Measurements from ENCODE around the gene CAMTA1.

Gene CAMTA1

GRCh38 chr1:7448986-7449385 lies 663.7 kb downstream of the CAMTA1 start:
- no peak for DNase-seq

DNA sequence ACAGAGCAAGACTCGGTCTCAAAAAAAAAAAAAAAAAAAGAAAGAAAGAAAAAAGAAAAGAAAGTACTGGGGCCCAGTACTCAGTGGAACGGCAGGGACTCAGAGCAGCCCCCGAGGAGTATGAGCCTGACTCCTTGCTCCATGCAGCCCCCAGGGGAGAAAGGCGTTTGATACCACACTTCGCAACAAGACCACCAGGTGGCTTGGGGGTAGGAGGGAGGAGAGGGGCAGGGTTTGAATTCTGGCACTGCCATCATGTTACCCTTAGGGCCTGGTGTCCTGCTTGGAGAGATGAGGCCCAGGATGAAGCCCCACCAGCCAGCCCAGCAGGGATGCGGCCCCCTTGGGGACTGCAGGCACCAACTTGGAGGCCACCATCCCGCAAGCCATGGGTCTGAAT lies 664.5 kb downstream of the CAMTA1 start:
- DNase-seq = no peak

DNA sequence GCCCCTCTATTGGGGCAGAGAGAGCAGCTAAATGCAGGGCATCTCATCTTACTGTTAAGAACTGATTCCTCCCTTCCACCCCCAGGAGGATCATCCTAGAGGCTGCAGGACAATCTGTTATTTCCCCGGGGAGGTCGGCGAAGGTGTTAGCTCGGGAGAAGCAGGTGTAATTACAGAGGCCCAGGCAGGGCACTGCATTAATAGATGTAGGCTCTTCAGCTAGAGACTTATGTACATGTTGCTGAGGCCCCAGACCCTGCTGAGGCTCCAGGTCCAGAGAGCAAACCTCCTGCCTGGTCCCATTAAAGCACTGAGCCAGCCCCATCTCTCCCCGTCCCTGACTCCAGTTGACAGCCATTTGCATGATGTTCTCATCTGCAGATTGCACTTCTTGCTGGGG lies 665.6 kb downstream of the CAMTA1 start:
- DNase-seq = no peak

DNA sequence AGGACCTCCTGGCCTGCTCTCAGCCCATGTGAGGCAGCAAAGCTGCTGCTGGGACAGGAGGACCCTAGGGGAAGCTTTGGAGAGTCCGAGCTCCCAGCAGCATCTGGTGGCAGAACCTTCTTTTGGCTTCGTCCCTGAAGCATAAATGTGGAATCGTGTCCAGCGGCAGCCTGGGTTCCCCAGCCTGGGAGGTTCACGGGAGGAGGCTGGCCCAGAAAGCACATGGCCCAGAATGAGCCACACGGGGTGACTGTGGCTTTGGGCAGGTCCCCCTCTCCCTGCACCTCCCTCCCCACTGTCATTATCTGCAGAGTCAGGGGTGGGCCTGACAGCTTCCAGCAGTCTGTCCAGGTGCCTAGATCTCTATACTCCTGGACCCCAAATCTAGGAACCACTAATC lies 667.8 kb downstream of the CAMTA1 start:
- no peak for DNase-seq

DNA sequence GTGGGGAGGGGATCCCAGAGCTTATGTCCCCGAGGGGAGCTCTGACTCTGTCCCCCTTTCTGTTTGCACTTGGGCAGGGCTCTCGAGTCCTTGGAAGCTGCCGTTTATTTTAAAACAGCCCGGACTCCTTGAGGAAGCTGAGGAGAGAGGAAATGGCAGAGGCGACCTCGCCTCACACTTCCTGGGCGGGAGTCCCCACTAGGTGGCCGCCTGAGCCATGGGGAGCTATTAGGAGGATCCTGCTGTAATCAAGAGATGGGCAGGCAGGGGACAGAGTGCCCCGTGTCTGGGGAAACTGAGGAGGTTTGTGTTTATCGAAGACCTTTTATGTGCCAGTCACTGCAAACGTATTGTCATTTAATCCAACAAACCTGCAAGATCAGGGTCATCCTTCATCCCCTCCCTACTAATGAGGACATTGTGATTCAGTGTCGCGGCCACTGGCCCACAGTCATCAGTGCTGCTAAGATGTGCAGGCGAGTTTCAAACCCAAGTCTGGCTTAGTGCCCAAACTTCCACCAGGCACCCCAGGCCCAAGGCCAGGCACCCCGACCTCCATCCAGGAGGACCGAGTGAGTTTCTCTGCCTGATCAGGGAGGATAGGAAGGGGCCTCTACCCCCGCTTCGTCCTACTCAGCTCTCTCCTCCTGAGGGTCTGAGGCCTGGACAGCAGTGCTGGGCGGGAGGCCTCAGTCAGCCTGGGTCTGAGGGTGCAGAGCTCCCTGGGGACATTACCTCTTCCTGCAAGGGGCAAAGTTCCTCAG lies 669.0 kb downstream of the CAMTA1 start:
- no peak for DNase-seq

DNA sequence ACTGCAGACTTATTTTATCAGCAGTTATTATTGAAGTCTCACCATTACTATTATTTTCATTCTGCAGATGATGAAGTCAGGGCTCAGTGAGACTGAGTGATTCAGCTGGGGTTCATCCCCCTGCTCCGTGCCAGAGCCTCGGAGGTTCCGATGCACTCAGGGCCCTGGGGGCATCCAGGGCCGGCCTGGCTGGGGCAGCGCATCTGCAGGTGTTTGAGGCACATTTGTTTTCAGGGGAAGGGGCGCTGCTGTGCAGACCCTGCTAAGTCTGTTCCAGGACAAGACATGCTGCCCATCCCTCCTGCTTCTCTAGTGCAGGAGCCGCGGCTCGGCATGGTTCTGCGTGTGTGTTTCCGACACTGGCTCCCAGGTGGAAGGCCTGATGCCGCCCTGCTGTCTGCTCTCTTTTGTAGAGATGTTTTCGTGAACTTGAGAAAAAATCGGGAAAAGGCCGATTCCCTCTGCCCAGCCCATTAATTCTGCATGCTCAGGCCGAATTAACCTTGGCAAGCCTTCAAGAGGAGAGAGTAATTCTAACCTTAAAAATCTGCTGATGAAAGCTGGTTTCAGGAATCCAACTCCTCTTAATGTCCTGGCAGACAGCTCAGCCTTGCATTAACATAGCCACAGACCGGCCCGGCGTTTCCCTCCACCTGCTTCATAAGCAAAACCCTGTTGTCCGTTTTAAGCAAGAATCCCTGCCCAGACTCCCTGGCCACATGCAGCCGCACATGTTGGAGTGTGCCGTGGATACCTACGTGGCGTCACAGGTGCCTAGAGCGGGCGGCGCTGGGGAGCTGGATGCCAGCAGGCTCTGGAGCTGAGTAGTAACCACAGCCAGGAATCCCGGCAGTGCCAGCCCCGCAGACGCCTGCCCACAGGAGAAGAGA lies 669.9 kb downstream of the CAMTA1 start:
- DNase-seq = no peak

DNA sequence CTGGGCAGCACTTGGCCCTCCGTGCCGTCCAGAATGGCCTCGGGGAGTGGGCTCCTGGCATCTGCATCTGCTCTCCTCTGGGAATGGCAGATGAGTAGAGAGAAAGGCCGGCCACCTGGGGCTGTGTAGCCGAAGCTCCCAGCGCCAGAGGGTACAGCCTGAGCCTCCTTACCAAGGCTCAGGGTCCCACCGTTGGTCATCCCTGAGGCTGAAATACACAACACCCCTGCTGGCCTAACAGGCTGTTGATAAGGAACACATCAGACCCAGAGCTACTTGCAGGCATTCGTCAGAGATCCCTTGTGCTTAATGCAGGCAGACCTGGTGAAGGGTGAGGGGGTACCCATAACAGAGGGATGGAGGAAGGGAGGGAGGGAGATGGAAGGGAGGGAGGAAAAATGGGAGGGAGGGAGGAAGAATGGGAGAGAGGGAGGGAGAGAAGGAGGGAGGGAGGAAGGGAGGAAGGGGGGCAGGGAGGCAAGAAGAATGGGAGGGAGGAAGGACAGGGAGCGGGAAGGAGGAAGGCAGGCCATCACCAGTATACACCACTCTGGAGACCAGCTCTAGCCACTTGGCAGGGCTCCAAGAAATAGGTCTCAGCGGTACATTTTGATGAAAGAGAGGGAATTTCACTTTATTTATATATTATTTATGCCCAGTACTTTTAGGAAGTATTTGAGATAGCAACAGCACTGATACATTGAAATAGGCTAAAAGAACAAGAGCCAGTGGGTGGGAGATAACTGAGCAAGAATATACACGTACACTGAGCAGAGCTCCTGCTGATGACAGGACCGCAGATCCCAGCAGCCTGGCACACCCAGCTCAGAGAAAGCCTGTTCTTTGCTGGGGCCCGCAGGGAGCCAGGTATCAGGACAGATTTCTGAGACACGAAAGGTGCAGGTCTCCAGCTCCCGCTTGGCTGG lies 670.8 kb downstream of the CAMTA1 start:
- DNase-seq = no peak

GRCh38 chr1:7456722-7457082 lies 671.4 kb downstream of the CAMTA1 start:
- no peak for DNase-seq

- no peak for DNase-seq
Observed at GRCh38 chr1:7457811-7458210, 672.6 kb downstream of the CAMTA1 start.

DNA sequence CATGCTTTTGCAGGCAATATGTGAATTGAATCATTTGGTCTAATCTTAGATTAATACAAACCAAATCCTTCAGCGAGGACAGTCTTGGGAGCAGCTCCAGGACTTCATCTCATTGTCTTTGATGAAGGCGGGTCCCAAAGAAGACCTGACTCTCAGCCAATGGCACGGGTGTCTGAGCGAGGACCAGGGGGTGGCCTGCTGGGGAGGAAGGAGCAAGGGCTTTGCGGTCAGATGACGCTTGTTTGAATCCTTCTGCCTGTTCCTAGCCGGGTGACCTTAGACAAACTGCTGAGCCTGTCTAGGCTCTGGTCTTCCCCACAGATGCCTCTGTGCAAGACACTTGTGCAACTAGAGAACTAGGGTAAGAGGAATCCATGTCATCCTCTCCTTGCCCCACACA lies 673.7 kb downstream of the CAMTA1 start:
- DNase-seq = no peak

DNA sequence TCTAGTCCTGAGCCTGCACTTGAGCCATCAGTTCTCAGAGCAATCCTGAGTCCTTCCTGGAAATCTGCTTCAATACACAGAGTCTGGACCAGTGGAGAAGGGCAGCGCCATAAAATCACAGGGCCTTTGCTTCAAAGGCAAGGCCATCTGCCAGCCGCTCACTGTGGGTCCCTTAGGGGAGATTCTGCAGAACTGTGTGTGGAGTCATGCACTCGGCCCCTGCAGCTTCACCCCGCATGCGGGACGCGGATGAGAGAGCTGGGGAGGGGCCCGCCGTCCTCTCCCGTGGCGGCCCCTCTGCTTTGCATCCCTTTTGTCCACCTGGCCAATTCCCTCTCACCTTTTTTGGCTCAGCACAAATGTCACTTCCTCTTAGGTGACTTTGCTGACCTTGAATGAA lies 674.7 kb downstream of the CAMTA1 start:
- DNase-seq = no peak

- DNase-seq = no peak
Observed at GRCh38 chr1:7460807-7461206, 675.6 kb downstream of the CAMTA1 start.

GRCh38 chr1:7462617-7463016 lies 677.4 kb downstream of the CAMTA1 start:
- DNase-seq = no peak

GRCh38 chr1:7463526-7463925 lies 678.3 kb downstream of the CAMTA1 start:
- no peak for DNase-seq

GRCh38 chr1:7464736-7465135 lies 679.5 kb downstream of the CAMTA1 start:
- DNase-seq = no peak

GRCh38 chr1:7467476-7468175 lies 682.4 kb downstream of the CAMTA1 start:
- DNase-seq = no peak

DNA sequence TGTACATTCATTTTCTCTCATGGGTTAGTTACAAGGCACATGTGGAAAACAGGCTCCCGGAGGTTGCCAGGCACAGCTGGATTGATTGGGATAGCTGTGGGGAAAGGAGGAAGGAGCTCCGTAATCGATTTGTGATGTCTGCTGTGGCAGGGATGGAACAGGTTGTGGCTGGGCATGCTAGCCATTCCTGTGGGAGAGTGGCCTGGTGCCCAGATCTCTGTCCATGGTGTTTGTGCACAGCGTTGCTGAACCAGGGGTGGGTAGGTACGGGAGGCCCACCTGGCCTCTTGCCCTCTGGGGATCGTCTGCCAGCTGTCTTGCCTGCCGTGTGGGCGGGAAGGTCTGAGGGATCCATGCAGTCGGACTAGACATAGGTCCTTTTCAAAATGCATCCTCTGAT lies 683.0 kb downstream of the CAMTA1 start:
- DNase-seq = no peak

- DNase-seq = no peak
Observed at GRCh38 chr1:7469255-7469938, 684.1 kb downstream of the CAMTA1 start.

- DNase-seq = no peak
Observed at GRCh38 chr1:7470904-7471638, 685.8 kb downstream of the CAMTA1 start.

DNA sequence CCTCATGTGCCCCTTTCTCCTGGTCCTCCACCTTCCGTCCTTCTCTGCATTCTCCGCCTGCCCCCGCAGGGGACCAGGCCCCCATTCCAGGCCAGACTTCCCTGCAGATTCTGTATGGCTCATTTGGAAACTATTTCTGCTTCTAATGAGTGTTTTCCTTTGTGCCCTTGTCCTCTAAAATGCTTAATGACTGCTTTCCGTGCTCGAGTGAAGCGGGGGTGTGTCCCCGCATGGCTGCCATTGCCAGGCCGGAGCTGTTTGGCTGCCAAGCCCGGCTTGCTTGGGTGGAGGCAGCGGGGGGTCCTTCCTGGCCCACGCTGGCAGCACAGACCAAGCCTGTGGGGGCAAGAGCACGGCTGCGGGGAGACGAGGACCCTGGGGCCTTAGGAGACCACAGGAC lies 686.6 kb downstream of the CAMTA1 start:
- DNase-seq = no peak

Data from activated naive CD4-positive, alpha-beta T cell (primary cell).